ENCODE measurements around the gene FKBP7.
A peak's percentile ranks its signal among the peaks of the same experiment; 100 is the strongest.
"Not testable (repeated sequence)": the region's sequence is repeated elsewhere in the genome, so short reads cannot be mapped to it uniquely, and the experiment has no call there.

The FKBP7 gene

GRCh38 chr2:178478439-178479274 lies at the start of gene FKBP7:
FKBP7 (minus strand) TSS chr2:178478600; CDS start chr2:178478499, 101 bp downstream.
- intact Hi-C loops (cut with DNase I; ENCODE audit: low total_unique reads), result no loop called here
- DNase-seq, result peak; percentile 85 to 94
- Histone ChIP-seq H3K36me3 (no peaks in the 10 kb centered on the region), H3K4me1 (peaks cover 0 to 54% (median 30%) of the 10 kb centered on the region in 4 donors), H3K4me3 (peak within 1 kb of the TSS; percentile 89 to 92), H3K9me3 (no peaks in the 10 kb centered on the region), H3K27me3 (no peaks in the 10 kb centered on the region), H3K27ac (peak within 1 kb of the TSS; percentile 90 to 91)
- TF ChIP-seq CTCF (IDR thresholded peaks at IDR 0.05), result peak in 1 of 2 experiments; percentile 39

GRCh38 chr2:178527592-178527991 lies 49.2 kb upstream of the FKBP7 start:
- no peak overlapping the region for H3K4me3 ChIP-seq
- no peaks in the 10 kb centered on the region for H3K27me3 ChIP-seq
- no peak for TF ChIP-seq CTCF (IDR thresholded peaks at IDR 0.05)
- intact Hi-C loops (cut with DNase I; ENCODE audit: low total_unique reads), result no loop called here
- peaks cover 13 to 16% (median 14%) of the 10 kb centered on the region in 3 donors for H3K36me3 ChIP-seq
- DNase-seq, result no peak
- no peak overlapping the region for H3K27ac ChIP-seq
- H3K4me1 ChIP-seq, result peaks cover 0 to 10% (median 0%) of the 10 kb centered on the region in 4 donors
- H3K9me3 ChIP-seq, result no peaks in the 10 kb centered on the region

- intact Hi-C loops (cut with DNase I; ENCODE audit: low total_unique reads), result no loop called here
- DNase-seq, result no peak
- peaks cover 0 to 10% (median 0%) of the 10 kb centered on the region in 4 donors for H3K4me1 ChIP-seq
- no peak overlapping the region for H3K4me3 ChIP-seq
- H3K9me3 ChIP-seq, result no peaks in the 10 kb centered on the region
- no peak for TF ChIP-seq CTCF (IDR thresholded peaks at IDR 0.05)
- no peak overlapping the region for H3K27ac ChIP-seq
- peaks cover under 1 to 4% (median 1%) of the 10 kb centered on the region in 3 donors for H3K36me3 ChIP-seq
- H3K27me3 ChIP-seq, result no peaks in the 10 kb centered on the region
These were observed 47.9 kb upstream of the FKBP7 start for GRCh38 chr2:178526256-178526655.

- H3K9me3 ChIP-seq; H3K27ac ChIP-seq; H3K4me3 ChIP-seq; H3K36me3 ChIP-seq; DNase-seq; intact Hi-C loops (cut with DNase I; ENCODE audit: low total_unique reads); H3K27me3 ChIP-seq: not testable (repeated sequence)
- peaks cover 0 to 10% (median 0%) of the 10 kb centered on the region in 4 donors for H3K4me1 ChIP-seq
These were observed 47.1 kb upstream of the FKBP7 start for GRCh38 chr2:178525460-178525859.

GRCh38 chr2:178525010-178525409 lies 46.6 kb upstream of the FKBP7 start:
- H3K27ac ChIP-seq; H3K27me3 ChIP-seq; H3K36me3 ChIP-seq; H3K4me3 ChIP-seq; DNase-seq; intact Hi-C loops (cut with DNase I; ENCODE audit: low total_unique reads); H3K9me3 ChIP-seq: not testable (repeated sequence)
- peaks cover 0 to 10% (median 0%) of the 10 kb centered on the region in 4 donors for H3K4me1 ChIP-seq

- Histone ChIP-seq H3K36me3 (peaks cover 0 to 7% (median 5%) of the 10 kb centered on the region in 3 donors), H3K27ac (peak overlapping the region; percentile 61 to 77), H3K4me1 (peaks cover 0 to 10% (median 0%) of the 10 kb centered on the region in 4 donors), H3K4me3 (peak overlapping the region; percentile 63 to 64), H3K9me3 (no peaks in the 10 kb centered on the region), H3K27me3 (no peaks in the 10 kb centered on the region)
- intact Hi-C loops (cut with DNase I; ENCODE audit: low total_unique reads), result no loop called here
- no peak for DNase-seq
- no peak for TF ChIP-seq CTCF (IDR thresholded peaks at IDR 0.05)
These were observed 45.3 kb upstream of the FKBP7 start for GRCh38 chr2:178523596-178524134.

Measured in tibial artery (tissue), 4 donors.